AG04449 (cell line): ENCODE measurements around the gene PRDM1.

Experiments used
- CTCF ChIA-PET: fragments of 350-600 bp; formaldehyde crosslinking; extraction: SDS; loops from one replicate; lab custom pipeline; 2021; ENCODE audit warnings: antibody characterized with exemption; lab: Yijun Ruan, JAX
- POLR2A ChIA-PET: fragments of 400-600, 350-600 bp; formaldehyde crosslinking; extraction: SDS; loops from one replicate; lab custom pipeline; 2020; ENCODE audit warnings: antibody characterized with exemption, inconsistent platforms; lab: Yijun Ruan, JAX
- DNase-seq: peaks from one replicate; pipeline ENCODE4 v3.0.0-alpha.2; 2010; ENCODE audit warnings: low read depth, low spot score
- H3K4me3 ChIP-seq: 2 replicates; pipeline ENCODE4 v1.5.1; 2011; ENCODE audit warnings: low read depth, mild to moderate bottlenecking, control low read depth, low read length
- CTCF ChIP-seq: IDR thresholded peaks from one replicate; pipeline ENCODE4 v1.5.1; 2011; ENCODE audit warnings: mild to moderate bottlenecking, moderate library complexity, low read length, control low read depth, inconsistent platforms; ENCODE audit not compliant: insufficient read depth; ENCODE audit errors: missing control alignments

Gene PRDM1

GRCh38 chr6:106074146-106074545 lies 12.0 kb upstream of the PRDM1 start:
- DNase-seq = no peak
- POLR2A ChIA-PET = no interaction called here
- H3K4me3 ChIP-seq = no peak overlapping the region
- TF ChIP-seq CTCF = no peak
- CTCF ChIA-PET = interaction anchor here (1.2 kb wide), 1 partner anchor 16 kb away, joined by 3 read pairs; no protein-coding TSS in a partner anchor

GRCh38 chr6:106076139-106076538 lies 10.0 kb upstream of the PRDM1 start:
- ChIA-PET POLR2A (no interaction called here), CTCF (interaction anchor here (1.0 kb wide), 1 partner anchor 147 kb away, joined by 4 read pairs; no protein-coding TSS in a partner anchor)
- no peak overlapping the region for H3K4me3 ChIP-seq
- no peak for TF ChIP-seq CTCF
- no peak for DNase-seq

GRCh38 chr6:106077170-106077569 lies 9.0 kb upstream of the PRDM1 start:
- no peak overlapping the region for H3K4me3 ChIP-seq
- ChIA-PET CTCF (no interaction called here), POLR2A (no interaction called here)
- no peak for TF ChIP-seq CTCF
- no peak for DNase-seq

GRCh38 chr6:106077881-106078280 lies 8.3 kb upstream of the PRDM1 start:
- DNase-seq = no peak
- POLR2A ChIA-PET = no interaction called here
- no peak overlapping the region for H3K4me3 ChIP-seq
- TF ChIP-seq CTCF = no peak
- CTCF ChIA-PET = no interaction called here

- H3K4me3 ChIP-seq = no peak overlapping the region
- DNase-seq = no peak
- ChIA-PET POLR2A (no interaction called here), CTCF (interaction anchor here (1.4 kb wide), 1 partner anchor 221 kb away, joined by 4 read pairs; no protein-coding TSS in a partner anchor)
- no peak for TF ChIP-seq CTCF
These were observed 6.0 kb upstream of the PRDM1 start for GRCh38 chr6:106079961-106080762.

- ChIA-PET POLR2A (no interaction called here), CTCF (interaction anchor here (1.4 kb wide), 1 partner anchor 220 kb away, joined by 4 read pairs; no protein-coding TSS in a partner anchor)
- no peak for DNase-seq
- no peak overlapping the region for H3K4me3 ChIP-seq
- TF ChIP-seq CTCF = no peak
These were observed 5.4 kb upstream of the PRDM1 start for GRCh38 chr6:106080763-106081095.
